Forelimb muscle (tissue), 1 donor: ENCODE results near the gene FAAH2. TPM values are rescaled to one million over a fixed set of nuclear protein-coding genes. Genes with fewer than 3 reads are reported as not detected.
"Not testable (repeated sequence)": the region's sequence is repeated elsewhere in the genome, so short reads cannot be mapped to it uniquely, and the experiment has no call there.

Experiments
- DNase-seq: peaks from one replicate; pipeline ENCODE4 v3.0.0-alpha.2; 2013; ENCODE audit warnings: low read depth
- polyA plus RNA-seq: library from polyadenylated mRNA; unstranded; fragments of 120-200 nt; gene quantifications from one replicate; pipeline ENCODE4 v1.2.1, GENCODE V29; 2013; ENCODE audit not compliant: insufficient read length

Gene FAAH2, protein sequence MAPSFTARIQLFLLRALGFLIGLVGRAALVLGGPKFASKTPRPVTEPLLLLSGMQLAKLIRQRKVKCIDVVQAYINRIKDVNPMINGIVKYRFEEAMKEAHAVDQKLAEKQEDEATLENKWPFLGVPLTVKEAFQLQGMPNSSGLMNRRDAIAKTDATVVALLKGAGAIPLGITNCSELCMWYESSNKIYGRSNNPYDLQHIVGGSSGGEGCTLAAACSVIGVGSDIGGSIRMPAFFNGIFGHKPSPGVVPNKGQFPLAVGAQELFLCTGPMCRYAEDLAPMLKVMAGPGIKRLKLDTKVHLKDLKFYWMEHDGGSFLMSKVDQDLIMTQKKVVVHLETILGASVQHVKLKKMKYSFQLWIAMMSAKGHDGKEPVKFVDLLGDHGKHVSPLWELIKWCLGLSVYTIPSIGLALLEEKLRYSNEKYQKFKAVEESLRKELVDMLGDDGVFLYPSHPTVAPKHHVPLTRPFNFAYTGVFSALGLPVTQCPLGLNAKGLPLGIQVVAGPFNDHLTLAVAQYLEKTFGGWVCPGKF
- polyA plus RNA-seq, result 0.92 TPM

DNA sequence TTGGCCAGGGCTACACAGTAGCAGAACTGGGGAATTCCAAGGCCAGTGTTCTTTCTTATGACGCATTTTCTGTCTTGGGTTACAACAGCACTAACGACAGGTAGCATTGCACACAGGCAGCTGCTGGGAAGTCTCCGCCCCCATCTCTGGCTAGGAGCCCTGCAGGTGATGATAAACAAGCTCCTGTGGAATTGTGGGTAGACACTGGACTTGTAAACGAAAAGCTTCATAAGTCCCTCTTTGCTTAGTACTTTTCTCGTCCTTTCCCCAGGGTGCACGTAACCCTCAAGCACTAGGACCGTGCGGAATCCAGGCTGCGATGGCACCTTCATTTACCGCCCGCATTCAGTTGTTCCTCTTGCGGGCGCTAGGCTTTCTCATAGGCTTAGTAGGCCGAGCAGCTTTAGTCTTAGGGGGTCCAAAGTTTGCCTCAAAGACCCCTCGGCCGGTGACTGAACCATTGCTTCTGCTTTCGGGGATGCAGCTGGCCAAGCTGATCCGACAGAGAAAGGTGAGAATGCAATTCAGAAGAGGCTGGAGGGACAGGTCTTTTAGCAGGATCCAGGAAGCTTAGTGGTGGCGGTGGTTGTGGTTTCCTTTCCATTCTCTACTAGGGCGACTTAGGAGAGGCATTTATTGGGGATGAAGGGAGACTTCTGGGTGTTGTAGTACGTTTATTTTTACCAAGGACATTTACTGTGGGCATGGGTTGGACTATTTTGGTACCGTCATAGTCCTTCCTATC is at the start of gene FAAH2:
Gene FAAH2 (plus strand): TSS at position 200 of the 745 bp plus-strand sequence. CDS start 120 bp downstream, at position 320.
- no peak for DNase-seq

DNA sequence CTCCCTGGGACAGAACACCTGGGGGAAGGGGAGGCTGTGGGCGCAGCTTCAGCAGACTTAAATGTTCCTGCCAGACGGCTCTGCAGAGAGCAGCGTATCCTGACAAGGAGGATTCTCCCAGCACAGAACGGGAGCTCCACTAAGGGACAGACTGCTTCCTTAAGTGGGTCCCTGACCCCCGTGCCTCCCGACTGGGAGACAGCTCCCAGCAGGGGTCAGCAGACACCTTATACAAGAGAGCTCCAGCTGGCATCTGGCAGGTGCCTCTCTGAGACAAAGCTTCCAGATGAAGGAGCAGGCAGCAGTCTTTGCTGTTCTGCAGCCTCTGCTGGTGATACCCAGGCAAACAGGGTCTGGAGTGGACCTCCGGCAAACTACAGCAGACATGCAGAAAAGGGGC is 44.5 kb upstream of the FAAH2 start:
- no peak for DNase-seq

DNA sequence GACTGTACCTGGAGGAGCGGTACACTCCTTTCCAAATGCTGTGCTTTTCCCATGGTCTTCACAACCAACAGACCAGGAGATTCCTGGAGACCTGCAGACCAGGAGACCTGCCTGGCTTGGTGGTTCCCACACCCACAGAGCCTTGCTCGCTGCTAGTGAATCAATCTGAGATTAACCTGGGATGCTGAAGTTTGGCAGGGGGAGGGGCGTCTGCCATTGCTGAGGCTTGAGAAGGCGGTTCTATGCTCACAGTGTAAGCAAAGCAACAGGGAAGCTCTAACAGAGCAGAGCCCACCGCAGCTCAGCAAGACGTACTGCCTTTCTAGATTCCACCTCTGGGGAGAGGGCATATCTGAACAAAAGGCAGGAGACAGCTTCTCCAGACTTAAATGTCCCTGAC is 34.5 kb upstream of the FAAH2 start:
- DNase-seq, result no peak

DNA sequence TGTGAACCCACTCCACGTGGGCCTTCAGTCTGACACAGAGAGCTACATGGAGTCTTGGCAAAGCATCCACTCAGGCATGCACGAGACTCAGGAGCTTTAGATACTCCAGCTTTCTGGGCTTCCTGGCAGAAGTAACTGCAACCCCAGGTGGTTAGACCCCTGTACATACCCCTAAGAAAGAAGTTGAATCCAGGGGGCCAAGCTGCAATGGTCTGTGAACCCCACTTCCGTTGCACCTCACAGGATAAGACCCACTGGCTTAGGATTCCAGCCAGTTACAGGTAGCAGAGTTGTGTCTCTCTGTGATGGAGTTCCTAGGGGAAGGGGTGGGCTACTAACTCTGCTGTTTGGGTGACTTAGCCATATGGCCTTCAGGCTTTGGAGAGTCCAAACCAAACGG is 21.4 kb upstream of the FAAH2 start:
- DNase-seq, result no peak

DNA sequence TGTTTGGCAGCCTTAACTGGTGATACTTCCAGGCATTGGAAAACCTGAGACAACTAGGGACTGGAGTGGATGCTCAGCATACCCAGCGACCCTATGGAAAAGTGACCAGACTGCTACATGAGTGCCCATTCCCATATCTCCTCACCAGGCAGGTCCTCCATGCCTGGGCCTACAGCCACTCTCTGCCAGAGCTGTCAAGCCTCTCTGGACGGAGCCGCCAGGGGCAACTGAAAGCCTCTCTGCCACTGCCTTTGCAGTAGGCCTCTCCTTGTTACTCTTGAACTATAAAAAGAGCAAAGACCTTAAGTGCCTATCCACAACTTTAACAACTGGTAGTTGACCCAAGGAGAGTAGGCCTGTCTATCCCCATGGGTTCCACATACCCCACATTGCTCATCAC is 20.2 kb upstream of the FAAH2 start:
- DNase-seq, result no peak

DNA sequence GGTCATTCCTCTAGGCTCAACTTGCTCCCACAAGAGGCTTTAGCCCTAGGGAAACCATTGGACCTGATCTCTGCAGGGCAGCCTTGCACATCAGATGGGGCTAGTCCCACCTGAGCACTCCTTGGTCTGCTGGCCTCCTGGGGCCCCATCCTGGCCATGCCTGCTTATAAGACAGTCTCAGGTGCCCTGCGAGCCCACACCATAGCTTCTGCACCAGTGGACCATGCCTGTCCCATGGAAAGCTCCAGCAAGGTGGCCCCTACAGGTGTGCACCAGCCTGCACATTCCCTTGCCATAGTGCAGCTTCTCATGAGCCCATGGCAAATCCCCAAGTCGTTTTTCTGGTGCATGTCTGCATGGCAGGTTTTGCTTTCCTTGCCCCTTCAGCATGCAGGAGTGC is 19.6 kb upstream of the FAAH2 start:
- DNase-seq, result no peak

DNA sequence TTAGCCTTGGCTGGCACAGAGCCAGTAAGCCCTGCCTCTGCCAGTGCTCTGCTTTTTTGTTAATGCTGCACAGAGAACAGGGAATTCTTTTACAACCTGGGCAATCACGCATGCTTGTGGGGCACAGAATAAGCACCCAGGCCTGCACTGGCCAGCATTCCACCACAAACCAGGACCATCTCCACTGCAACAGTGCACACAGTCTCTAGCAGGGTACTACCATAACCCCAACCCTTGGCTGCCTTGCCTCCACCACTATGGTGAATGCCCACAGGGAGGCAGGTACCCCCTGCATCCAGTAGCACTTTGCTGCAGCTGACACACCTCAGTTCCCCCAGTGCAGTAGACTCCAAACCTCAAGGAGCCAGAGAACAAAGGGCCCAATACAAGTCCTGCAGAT is 19.2 kb upstream of the FAAH2 start:
- no peak for DNase-seq

DNA sequence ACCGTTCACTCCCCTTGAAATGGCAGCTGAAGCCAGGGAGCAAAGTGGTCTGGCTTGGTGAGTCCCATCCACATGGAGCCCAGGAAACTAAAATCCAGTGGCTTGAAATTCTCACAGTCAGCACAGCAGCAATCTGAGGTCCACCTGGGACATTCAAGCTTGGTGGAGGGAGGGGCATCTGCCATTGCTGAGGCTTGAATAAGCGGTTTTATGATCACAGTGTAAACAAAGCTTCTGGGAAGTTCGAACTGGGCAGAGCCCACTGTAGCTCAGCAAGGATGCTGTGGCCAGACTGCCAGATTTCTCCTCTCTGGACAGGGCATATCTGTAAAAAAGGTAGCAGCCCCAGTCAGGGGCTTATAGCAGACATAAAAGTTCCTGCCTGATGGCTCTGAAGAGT is 15.5 kb upstream of the FAAH2 start:
- DNase-seq, result no peak

DNA sequence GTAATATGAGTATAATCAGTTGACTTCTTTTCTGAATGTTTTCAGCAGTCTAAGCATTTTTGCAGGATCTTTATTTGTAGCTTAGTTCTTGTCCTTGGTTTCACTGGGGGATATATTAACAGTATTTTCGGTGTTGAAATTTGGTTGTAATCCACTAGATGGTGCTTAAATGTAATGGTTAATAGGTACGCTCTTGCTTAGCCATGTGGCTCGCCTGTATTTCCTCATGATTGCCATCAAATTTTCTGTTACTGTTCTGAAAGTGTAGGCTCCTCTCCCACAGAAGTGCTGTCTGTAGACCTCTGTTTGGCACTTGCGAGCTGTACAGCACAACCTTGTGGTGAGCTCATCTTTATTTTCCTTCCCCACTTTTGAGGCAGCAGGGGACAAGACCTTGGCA is 3.9 kb upstream of the FAAH2 start:
- no peak for DNase-seq

DNA sequence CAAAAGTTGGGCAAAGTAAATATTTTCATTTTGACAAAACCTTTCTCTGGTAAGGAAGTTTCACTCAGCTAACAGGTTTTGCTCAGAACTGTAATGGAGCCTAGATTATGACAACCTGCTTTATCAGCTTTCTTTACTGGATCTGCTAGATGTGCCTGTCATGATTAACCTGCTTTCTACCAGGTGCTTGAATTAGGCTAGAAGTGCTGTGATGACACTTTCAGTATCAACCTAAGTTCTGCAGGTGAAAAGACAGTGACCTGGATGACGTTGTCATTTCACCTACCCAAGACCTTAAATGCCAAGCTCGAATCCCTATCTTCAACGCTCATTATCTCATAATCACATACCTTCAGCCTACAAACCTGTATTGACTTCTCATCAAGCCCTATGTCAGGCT is 1.5 kb upstream of the FAAH2 start:
- DNase-seq, result no peak

DNA sequence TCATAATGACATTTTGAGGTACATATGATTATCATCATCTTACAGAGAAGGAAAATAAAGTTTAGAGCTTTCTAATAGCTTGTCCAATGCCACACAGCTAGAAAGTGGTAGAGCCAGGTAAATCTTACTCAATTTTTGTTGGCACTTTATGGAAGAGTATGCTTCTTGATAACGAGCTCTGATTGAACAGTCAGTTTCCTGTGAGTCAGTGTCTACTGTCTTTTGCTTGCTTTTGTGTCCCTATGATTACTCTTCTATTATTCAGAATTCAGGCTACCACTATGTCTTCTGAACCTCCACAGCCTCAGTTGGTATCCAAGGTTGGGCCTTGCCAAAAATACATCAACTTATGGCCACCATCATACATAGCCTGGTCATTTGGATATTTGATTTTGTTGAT is 2.6 kb downstream of the FAAH2 start:
- no peak for DNase-seq

DNA sequence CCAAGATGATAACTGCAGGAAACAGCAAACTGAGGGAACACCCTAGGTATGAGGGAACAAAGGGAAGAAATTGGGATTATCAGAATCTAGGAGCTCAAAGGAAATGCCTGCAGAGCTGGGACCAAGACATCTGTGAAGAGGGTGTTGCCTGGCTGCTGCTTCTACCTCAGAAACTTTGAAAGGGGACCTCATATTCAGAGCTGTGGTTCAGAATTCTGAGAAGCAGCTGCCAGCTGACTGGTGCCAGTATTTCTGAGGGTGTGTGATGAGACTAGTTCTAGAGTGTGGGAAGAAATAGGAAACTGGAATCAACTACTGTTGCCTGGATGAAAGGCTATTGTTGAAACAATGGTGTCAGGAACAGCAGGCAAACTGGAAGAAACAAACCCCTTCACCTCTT is 8.5 kb downstream of the FAAH2 start:
- DNase-seq, result no peak

DNA sequence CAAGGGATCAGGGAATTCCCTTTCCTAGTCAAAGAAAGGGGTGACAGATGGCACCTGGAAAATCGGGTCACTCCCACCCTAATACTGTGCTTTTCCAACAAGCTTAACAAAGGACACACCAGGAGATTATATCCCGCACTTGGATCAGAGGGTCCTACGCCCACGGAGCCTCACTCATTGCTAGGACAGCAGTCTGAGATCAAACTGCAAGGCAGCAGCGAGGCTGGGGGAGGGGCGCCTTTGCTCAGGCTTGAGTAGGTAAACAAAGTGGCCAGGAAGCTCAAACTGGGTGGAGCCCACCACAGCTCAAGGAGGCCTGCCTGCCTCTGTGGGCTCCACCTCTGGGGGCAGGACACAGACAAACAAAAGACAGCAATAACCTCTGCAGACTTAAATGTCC is 9.2 kb downstream of the FAAH2 start:
- DNase-seq, result not testable (repeated sequence)

DNA sequence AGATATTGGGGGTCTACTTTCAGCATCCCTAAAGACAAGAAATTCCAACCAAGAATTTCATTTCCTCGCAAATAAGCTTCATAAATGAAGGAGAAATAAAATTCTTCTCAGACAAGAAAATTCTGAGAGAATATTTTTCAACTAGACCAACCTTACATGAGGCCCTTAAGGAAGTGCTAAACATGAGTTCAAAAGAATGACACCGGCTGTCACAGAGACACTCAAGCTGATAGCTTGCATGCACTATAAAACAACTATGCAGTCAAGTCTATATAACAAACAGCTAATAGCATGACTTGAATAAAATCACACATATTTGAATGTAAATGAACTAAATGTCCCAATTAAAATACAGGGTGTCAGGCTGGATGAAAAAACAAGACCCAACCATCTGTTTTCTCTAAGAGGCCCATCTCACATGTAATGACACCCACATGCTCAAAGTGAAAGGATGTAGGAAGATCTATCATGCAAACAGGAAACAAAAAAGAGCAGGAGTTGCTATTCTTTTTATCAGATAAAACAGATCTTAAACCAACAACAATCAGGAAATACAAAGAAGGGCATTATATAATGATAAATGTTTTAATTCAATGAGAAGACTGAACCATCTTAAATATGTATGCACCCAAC is 27.2 kb downstream of the FAAH2 start:
- no peak for DNase-seq

DNA sequence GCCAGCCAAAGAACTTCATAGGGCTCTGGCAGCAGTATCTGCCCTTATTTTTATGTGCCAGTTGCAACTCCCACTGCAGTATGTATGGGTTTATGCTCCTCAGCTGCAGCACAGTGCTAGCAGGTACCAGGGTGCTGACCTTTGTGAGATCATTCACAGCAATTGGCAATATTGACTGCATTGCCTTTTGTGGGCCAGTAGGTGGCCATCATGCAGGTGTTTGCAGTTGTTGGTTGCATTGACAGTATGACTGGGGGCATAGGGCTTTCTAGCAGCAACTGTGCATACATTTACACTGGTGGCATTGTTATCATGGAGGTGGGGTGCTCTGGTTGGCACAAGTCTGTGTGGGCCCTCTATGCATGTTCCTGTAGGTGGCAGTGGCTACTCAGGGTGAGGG is 42.5 kb downstream of the FAAH2 start:
- DNase-seq, result no peak

DNA sequence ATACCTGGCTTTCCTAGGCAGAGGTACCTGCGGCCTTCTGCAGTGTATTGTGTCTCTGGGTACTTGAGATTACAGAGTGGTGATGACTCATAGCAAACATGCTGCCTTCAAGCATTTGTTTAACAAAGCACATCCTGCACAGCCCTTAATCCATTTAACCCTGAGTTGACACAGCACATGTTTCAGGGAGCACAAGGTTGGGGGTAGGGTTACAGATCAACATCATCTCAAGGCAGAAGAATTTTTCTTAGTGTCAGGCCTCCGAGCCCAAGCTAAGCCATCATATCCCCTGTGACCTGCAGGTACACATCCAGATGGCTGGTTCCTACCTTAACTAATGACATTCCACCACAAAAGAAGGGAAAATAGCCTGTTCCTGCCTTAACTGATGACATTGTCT is 49.3 kb downstream of the FAAH2 start:
- not testable (repeated sequence) for DNase-seq

DNA sequence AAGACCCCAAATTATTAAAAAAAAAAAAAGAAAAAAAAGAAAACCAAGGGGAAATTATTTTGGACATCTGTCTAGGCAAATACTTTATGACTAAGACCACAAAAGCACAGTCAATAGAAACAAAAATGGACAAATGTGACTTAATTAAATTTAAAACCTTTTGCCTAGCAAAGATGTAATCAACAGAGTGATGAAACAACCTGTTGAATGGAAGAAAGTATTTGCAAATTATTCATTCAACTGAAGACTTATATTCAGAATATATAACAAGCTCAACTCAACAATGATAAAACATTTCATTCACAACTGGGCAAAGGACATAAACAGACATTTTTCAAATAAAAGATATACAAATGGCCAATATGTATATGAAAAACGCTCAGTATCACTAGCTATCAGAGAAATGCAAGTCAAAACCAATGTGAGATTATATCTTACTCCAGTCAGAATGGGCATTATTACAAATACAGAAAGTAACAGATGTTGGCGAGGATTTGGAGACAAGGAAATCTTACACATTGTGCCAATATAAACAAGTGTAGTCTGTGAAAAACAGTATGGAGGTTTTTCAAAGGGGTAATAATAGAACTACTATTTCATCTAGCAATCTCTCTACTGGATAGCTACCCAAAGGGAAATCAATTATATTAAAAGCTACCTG is 67.1 kb downstream of the FAAH2 start:
- DNase-seq, result no peak

DNA sequence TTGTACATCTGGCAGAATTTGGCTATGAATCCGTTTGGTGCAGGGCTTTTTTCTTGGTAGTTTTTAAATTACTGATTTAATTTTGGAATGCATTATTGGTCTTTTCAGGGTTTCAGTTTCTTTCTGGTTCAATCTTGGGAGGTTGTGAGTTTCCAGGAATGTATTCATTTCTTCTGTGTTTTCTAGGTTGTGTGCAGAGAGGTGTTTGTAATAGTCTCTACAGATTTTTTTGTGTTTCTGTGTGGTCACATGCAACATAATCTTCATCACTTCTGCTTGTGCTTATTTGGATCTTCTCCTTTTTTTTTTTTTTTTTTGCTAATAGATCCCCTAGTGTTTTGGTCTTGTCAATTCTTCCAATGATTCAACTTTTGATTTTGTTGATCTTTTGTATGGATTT is 77.6 kb downstream of the FAAH2 start:
- no peak for DNase-seq

DNA sequence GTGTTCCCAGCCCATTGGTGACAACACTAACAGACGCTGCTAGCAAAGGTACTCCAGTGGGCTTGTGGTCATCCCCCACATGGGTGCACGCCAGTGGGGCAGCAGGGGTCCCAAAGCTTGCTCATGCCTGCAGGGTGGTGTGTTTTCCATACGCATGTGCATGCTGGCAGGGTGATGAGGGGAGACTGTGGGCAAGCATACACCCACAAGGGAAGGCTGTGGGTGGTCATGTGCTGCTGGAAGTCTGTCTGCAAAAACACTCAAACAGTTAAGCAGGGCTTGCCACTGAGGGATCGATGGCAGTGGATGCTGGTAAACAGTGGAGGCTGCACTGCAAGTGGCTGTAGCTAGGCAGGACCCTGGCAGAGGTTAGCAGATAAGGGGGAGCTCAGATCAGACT is 79.9 kb downstream of the FAAH2 start:
- no peak for DNase-seq

DNA sequence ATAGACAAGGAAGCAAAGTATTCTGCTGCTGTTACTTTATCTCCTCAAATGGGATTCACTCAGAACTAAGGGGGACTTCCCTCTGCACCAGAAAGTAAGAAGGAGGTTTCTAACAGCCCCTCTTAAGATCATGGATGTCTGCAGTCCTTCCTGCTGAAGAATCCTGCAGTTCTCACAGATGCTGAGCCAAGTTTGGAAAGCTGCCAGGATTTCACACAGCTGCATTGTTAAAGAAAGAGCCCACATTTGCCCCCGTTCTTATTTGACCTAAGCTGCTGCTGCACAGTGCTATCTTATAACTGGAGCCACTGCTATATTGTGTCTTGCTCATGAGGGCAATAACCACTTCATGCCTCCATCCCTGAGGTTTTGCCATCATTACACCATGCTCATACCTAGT is 81.1 kb downstream of the FAAH2 start:
- no peak for DNase-seq

DNA sequence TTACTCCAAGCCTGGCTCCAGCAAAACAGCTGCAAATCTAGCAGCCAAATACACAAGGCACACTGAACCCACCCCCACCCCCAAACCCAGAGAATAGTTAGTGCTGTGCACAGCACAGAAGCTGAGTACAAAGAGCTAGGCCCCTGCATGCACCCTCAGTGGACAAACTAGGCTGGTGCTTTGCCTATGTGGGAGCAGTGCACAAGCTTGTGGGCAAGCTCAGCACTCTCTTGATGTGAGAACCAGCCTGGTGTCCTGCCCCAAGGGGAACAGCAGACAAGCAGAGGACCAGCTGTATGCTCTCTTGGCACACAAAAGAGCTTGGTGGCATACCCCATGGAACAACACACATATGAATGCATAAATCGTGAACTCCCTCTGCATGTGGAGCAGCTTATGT is 81.7 kb downstream of the FAAH2 start:
- no peak for DNase-seq

DNA sequence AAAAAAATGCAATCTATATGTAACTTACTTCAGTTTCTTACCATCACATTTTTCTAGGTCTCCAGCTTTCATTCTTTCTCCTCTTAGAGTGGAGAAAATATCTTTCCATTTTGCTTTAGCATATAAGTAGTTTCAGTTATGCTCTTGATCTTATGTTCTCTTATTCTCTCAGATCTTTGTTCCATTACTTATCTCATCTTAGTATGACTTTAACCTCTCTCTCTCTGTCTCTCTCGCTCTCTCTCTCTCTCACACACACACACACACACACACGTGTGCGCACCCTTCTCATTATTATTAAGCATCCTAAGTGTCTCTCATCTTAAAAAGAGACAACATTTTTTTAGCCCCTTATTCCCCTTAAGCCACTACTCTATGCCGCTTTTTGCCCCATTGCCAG is 92.8 kb downstream of the FAAH2 start:
- no peak for DNase-seq
